IPS-11a (cell line): ENCODE results near the gene HOXD11.

Experiments used
- H3K4me3 ChIP-seq: one replicate; pipeline ENCODE4 v1.5.1; 2013; ENCODE audit warnings: low read depth, low read length, control low read depth

HOXD11 gene

GRCh38 chr2:176130957-176131847 lies 24.1 kb downstream of the HOXD11 start:
- no peak overlapping the region for H3K4me3 ChIP-seq

GRCh38 chr2:176131848-176132158 lies 24.7 kb downstream of the HOXD11 start:
- no peak overlapping the region for H3K4me3 ChIP-seq

- no peak overlapping the region for H3K4me3 ChIP-seq
Measured at GRCh38 chr2:176132205-176133171, 25.4 kb downstream of the HOXD11 start.

- no peak overlapping the region for H3K4me3 ChIP-seq
Measured at GRCh38 chr2:176133389-176133788, 26.3 kb downstream of the HOXD11 start.

- no peak overlapping the region for H3K4me3 ChIP-seq
Measured at GRCh38 chr2:176134035-176134434, 27.0 kb downstream of the HOXD11 start.

GRCh38 chr2:176135035-176135440 lies 28.0 kb downstream of the HOXD11 start:
- no peak overlapping the region for H3K4me3 ChIP-seq

GRCh38 chr2:176136374-176137251 lies 29.5 kb downstream of the HOXD11 start:
- peak overlapping the region; percentile 15 for H3K4me3 ChIP-seq

GRCh38 chr2:176137252-176137580 lies 30.1 kb downstream of the HOXD11 start:
- H3K4me3 ChIP-seq, result no peak overlapping the region

GRCh38 chr2:176137906-176138305 lies 30.8 kb downstream of the HOXD11 start:
- no peak overlapping the region for H3K4me3 ChIP-seq

GRCh38 chr2:176138526-176138922 lies 31.4 kb downstream of the HOXD11 start:
- H3K4me3 ChIP-seq, result no peak overlapping the region

- H3K4me3 ChIP-seq, result no peak overlapping the region
Measured at GRCh38 chr2:176138923-176139660, 32.0 kb downstream of the HOXD11 start.

- no peak overlapping the region for H3K4me3 ChIP-seq
Measured at GRCh38 chr2:176139661-176140512, 32.8 kb downstream of the HOXD11 start.

GRCh38 chr2:176140513-176141317 lies 33.6 kb downstream of the HOXD11 start:
- peak overlapping the region; percentile 38 for H3K4me3 ChIP-seq

GRCh38 chr2:176142281-176142680 lies 35.2 kb downstream of the HOXD11 start:
- H3K4me3 ChIP-seq, result no peak overlapping the region

GRCh38 chr2:176145085-176145969 lies 38.2 kb downstream of the HOXD11 start:
- H3K4me3 ChIP-seq, result no peak overlapping the region

GRCh38 chr2:176146101-176146500 lies 39.0 kb downstream of the HOXD11 start:
- no peak overlapping the region for H3K4me3 ChIP-seq

- H3K4me3 ChIP-seq, result no peak overlapping the region
Measured at GRCh38 chr2:176146645-176147044, 39.6 kb downstream of the HOXD11 start.
